GM19395 (cell line): ENCODE results near the gene HPN.
A peak's percentile ranks its signal among the peaks of the same experiment; 100 is the strongest.

Experiments used
- ATAC-seq: cut with Tn5 transposase; IDR thresholded peaks from one replicate; pipeline ENCODE4 v1.9.1; 2021; ENCODE audit warnings: mild to moderate bottlenecking, moderate library complexity; ENCODE audit not compliant: unreplicated experiment

Gene HPN

DNA sequence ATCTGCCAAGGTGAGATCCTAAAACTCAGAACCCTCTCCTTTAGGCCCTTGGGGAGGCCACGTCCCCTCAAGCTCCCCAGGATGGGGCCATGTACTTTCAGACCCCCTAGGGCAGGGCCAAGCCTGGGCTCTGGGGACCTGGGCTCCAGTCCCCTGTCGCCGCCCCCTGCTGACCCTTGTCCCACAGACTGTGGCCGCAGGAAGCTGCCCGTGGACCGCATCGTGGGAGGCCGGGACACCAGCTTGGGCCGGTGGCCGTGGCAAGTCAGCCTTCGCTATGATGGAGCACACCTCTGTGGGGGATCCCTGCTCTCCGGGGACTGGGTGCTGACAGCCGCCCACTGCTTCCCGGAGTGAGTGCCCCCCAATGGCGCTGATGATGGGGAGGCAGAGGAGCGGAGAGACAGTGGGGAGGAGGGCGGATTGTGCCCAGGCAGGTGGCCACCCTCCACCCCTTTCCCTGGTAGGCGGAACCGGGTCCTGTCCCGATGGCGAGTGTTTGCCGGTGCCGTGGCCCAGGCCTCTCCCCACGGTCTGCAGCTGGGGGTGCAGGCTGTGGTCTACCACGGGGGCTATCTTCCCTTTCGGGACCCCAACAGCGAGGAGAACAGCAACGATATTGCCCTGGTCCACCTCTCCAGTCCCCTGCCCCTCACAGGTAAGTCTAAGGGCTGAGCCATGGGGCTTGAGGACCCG, 18.8 kb downstream of the HPN start:
- no peak for ATAC-seq

- no peak for ATAC-seq
Measured at GRCh38 chr19:35061583-35062373, 20.3 kb downstream of the HPN start.

- no peak for ATAC-seq
Measured at GRCh38 chr19:35062942-35063341, 21.4 kb downstream of the HPN start.

DNA sequence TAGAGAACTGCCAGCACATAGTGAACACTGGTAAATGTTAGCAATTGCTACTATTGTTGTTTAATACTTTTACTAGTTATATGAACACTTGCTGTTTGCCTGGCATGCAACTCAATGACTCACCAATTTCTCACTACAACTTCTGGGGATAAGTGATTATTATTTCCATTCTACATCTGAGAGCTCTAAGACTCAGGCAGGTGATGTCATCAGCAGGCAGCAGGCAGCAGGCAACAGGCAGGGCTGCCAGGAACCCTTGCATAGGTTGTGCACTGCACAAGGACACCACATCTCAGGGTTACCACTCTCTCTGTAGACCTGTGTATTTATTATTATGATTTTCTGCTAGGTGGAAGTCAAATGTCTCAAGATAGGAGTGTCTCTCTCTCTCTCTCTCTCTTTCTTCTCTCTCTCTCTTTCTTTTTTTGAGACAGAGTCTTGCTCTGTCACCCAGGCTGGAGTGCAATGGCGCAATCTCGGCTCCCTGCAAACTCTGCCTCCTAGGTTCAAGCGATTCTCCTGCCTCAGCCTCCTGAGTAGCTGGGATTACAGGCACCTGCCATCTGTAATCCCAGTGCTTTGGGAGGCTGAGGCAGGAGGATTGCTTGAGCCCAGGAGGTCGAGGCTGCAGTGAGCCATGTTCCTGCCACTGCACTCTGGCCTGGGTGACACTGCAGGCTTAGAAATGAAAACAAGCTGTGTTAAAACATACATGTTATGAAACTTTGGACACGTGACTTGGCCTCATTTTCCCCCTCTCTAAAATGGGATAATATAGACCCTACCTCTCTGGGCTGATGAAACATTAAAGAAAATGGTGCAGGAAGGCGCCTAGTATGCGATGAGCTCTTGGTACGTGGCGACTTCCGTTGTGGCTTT, 22.7 kb downstream of the HPN start:
- ATAC-seq = no peak

GRCh38 chr19:35065574-35065973, 24.1 kb downstream of the HPN start:
- no peak for ATAC-seq

DNA sequence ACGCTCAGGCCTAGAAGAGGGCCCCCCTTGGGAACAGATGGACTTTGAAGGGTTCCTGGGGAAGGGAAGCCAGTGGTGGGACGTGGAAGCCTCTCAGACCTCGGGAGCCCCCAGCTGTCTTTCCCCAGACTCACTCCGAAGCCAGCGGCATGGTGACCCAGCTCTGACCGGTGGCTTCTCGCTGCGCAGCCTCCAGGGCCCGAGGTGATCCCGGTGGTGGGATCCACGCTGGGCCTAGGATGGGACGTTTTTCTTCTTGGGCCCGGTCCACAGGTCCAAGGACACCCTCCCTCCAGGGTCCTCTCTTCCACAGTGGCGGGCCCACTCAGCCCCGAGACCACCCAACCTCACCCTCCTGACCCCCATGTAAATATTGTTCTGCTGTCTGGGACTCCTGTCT, 24.6 kb downstream of the HPN start:
- no peak for ATAC-seq

DNA sequence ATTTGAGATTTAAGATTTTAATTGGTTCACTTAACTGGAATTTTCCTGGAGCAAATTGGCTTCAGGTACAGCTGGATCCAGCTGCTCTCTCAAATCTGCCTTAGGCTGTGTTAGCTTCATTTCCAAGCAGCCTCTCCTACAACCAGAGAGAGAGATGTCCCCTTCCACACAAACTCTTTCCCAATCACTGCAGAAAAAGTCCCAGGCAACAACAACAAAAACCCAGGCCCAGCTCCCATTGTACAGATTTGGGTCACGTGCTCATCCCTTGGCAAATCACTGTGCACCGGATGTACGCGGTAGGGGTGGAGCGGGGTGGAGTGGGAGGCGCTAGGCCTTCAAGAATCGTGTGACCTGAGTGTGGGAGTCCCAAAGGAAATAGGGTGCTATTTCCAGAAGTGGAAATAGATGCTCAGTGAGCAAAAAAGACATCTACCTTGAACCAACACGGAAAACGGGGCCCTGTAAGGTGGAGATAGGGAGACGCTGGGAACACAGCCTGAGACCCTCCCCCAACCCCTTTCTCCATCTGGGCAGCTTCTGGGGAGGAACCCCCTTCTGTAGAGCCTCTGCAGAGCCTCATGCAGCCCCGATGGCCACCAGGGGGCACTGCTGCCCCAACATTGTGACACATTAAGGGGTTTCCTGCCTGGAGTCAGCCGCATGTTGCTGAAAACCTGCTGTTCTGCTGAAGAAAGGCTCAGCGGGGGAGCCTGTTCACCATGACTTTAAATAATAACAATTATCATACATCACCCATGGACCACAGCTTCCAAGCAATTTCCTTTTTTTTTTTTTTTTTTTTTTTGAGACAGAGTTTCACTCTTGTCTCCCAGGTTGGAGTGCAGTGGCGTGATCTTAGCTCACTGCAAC, 25.4 kb downstream of the HPN start:
- peak; percentile 74 for ATAC-seq

DNA sequence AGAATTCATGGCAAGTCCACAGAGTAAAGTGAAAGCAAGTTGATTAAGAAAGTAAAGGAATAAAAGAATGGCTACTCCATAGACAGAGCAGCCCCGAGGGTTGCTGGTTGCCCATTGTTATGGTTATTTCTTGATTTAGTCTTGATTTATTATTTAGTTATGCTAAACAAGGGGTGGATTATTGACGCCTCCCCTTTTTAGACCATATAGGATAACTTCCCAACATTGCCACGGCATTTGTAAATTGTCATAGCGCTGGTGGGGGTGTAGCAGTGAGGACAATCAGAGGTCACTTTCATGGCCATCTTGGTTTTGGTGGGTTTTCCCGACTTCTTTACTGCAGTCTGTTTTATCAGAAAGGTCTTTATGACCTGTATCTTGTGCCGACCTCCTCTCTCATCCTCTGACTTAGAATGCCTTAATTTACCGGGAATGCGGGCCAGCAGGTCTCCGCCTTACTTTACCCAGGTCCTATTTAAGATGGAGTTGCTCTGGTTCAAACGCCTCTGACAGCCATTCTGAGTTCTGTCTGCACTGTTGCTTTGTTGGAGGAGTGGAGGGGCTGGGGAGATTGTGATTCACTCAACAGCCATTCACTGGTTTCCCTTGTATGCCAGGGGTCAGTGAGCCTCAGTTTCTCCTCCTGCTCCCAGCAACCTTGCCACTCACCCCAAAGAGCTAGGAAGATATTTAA, 27.6 kb downstream of the HPN start:
- no peak for ATAC-seq

DNA sequence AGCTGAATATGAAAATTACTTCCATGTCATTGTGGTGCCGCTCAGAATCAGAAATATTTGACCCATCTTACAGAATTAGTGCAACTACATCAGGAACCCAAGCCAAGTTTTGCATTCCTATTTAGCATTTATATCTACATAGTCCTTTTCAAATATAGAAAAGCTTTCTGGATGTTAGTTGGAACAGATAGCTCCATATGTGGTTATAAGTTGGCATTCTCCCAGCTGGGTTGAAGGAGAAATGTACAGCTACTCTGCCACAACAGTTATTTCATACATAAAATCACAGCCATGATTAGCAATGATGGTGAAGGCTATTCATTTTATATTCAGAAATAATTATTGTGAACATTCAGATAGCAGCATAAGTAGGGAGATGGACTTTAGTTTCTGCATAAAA, 28.2 kb downstream of the HPN start:
- ATAC-seq = no peak

DNA sequence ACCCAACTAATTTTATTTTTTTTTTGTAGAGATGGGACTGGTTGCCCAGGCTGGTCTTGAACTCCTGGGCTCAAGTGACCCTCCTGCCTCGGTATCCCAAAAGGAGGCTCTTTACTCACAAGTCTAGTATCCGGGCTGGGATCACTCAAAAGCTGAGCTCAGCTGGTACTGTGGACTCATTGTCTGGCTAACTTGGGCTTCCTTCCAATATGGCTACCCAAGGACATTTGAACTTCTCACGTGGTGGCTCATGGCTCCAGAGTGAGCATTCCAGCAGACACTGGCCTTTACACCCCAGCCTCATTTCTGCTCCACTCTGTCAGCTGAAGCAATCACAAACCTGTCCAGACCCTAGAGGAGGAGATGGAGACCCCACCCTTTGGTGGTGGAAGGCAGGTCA, 28.9 kb downstream of the HPN start:
- no peak for ATAC-seq

GRCh38 chr19:35073516-35073915, 32.0 kb downstream of the HPN start:
- ATAC-seq = no peak

GRCh38 chr19:35073941-35074340, 32.4 kb downstream of the HPN start:
- ATAC-seq = no peak

DNA sequence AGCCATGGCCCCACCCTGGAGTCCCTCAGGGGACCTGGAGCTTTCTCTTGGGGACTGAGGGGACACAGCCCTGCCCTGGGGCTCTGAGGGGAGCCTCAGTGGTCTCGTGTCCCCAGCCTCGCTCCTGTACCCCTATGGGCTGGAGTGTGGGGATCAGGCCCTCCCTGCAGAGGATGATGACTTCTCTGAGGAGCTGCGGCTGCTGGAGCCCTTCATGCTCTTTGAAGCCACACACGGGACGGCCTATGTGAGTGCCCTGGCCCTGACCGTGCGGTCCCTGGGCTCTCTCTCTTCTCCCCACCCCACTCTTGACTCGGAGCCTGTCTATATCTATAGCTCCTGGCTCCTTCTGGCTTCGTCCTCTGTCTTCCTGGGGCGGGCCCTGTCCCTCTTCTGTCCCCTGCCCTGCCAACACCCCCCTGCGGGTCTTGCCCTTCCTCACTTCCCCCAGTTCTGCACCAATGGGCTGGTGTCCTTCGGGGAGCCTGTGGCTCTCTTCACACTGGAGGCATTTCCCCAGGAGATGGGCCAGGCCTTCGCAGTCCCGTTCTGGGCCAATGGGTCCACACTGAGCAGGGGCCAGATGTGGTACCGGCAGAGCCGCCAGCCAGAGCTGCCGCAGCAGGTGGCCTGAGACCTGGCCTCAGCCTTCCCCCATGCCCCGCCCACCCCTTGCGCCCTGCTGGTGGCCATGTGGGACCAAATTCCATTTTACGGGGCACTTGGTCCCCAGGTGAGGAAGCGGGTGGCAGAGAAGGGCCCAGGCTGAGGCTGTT, 33.1 kb downstream of the HPN start:
- no peak for ATAC-seq

- no peak for ATAC-seq
Measured at GRCh38 chr19:35075202-35076025, 33.9 kb downstream of the HPN start.

GRCh38 chr19:35076026-35076370, 34.5 kb downstream of the HPN start:
- no peak for ATAC-seq

GRCh38 chr19:35076657-35077056, 35.1 kb downstream of the HPN start:
- no peak for ATAC-seq

GRCh38 chr19:35077411-35078223, 36.1 kb downstream of the HPN start:
- no peak for ATAC-seq

DNA sequence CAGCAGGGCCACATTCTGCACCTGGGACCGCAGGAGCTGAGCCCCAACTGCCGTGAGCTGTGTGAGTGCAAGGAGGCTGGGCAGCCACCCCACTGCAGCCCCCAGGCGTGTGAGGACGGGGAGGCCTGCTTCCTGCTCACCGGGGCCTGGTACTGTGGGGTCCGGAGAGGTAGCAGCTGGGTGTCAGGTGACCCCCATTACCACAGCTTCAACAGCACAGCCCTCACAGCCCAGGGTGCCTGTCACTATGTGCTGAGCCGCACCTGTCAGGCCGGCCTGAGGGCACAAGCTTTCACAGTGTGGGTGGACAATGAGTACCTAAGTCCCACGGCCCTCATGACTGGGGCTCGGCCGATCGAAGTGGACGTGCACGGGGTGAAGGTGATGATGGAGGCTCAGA, 38.3 kb downstream of the HPN start:
- ATAC-seq = no peak
